ENCODE results near the gene BMP6. TPM values are rescaled to one million over a fixed set of nuclear protein-coding genes. Genes with fewer than 3 reads are reported as not detected.

Gene BMP6
- total and polyA plus RNA-seq, 2 of the 8 experiments (the other 6 are each of a cell fraction or from before 2014, with no cell fraction given) = 2.0 to 2.1 TPM

GRCh38 chr6:7910654-7911344, 184.9 kb downstream of the BMP6 start, which contains the start of gene TXNDC5 (continued):
- TF ChIP-seq EP300 (IDR thresholded peaks at IDR 0.05; ENCODE audit: borderline replicate concordance in 1 of 2, low read depth in 2 of 2, low read length in 2 of 2) (no peak), CHD2 (IDR thresholded peaks at IDR 0.05; ENCODE audit: low read length) (peak; percentile 77), KDM1A (IDR thresholded peaks at IDR 0.05; ENCODE audit: borderline replicate concordance, low read length) (no peak), FOSL1 (IDR thresholded peaks at IDR 0.05; ENCODE audit: insufficient read depth, low read depth, low read length) (no peak), MAFK (IDR thresholded peaks at IDR 0.05; ENCODE audit: low read depth, low read length) (no peak), KDM5A (IDR thresholded peaks at IDR 0.05; ENCODE audit: low read length) (no peak), KDM4A (IDR thresholded peaks at IDR 0.05; ENCODE audit: low read depth, low read length, severe bottlenecking) (peak; percentile 24), POLR2AphosphoS5 (IDR thresholded peaks at IDR 0.05; ENCODE audit: low read depth, low read length) (peak; percentile 63), RFX5 (IDR thresholded peaks at IDR 0.05; ENCODE audit: borderline replicate concordance, low read depth, low read length) (no peak), RAD21 (IDR thresholded peaks at IDR 0.05 in 1 of 2, conservative IDR thresholded peaks at IDR 0.05 in 1 of 2; ENCODE audit: low read depth in 2 of 2, low read length in 2 of 2) (no peak), NANOG (IDR thresholded peaks at IDR 0.05; ENCODE audit: insufficient read depth, low read depth, low read length, poor library complexity, severe bottlenecking) (no peak), POU5F1 (IDR thresholded peaks at IDR 0.05; ENCODE audit: low read depth, low read length) (no peak), SAP30 (IDR thresholded peaks at IDR 0.05; ENCODE audit: insufficient read depth, insufficient replicate concordance, low read length) (no peak), RNF2 (IDR thresholded peaks at IDR 0.05; ENCODE audit: borderline replicate concordance, low read depth, low read length, missing control alignments, poor library complexity, severe bottlenecking) (no peak), ATF2 (IDR thresholded peaks at IDR 0.05; ENCODE audit: low read length) (no peak), RBBP5 (IDR thresholded peaks at IDR 0.05; ENCODE audit: borderline replicate concordance, low read depth, low read length) (peak; percentile 49; the same call in 1 of the 2 replicates), CBX5 (IDR thresholded peaks at IDR 0.05; ENCODE audit: low read depth, low read length) (no peak), NRF1 (IDR thresholded peaks at IDR 0.05; ENCODE audit: low read depth, low read length) (no peak), SP1 (IDR thresholded peaks at IDR 0.05; ENCODE audit: low read depth, low read length) (no peak), ZNF274 (IDR thresholded peaks at IDR 0.05; ENCODE audit: borderline replicate concordance, extremely low read depth, low read length) (no peak), PHF8 (conservative IDR thresholded peaks at IDR 0.05; ENCODE audit: low read depth, low read length) (peak; percentile 33; the same call in 1 of the 2 replicates)

Data from H1 (cell line).